IPS-15b (cell line): ENCODE results near the gene TMEM19.

Source experiments
- H3K27me3 ChIP-seq: one replicate; pipeline ENCODE4 v1.6.1; 2013; ENCODE audit warnings: low read length; ENCODE audit not compliant: control insufficient read depth, insufficient read depth
- H3K36me3 ChIP-seq: one replicate; pipeline ENCODE4 v1.6.1; 2013; ENCODE audit warnings: low read length; ENCODE audit not compliant: control insufficient read depth, insufficient read depth
- H3K4me1 ChIP-seq: one replicate; pipeline ENCODE4 v1.6.1; 2013; ENCODE audit warnings: mild to moderate bottlenecking, low read length; ENCODE audit not compliant: control insufficient read depth, insufficient read depth
- H3K4me3 ChIP-seq: one replicate; pipeline ENCODE4 v1.5.1; 2013; ENCODE audit warnings: low read depth, low read length
- H3K9ac ChIP-seq: one replicate; pipeline ENCODE4 v1.6.1; 2013; ENCODE audit warnings: low read depth, mild to moderate bottlenecking, low read length
- H3K9me3 ChIP-seq: one replicate; pipeline ENCODE4 v1.6.1; 2013; ENCODE audit warnings: mild to moderate bottlenecking, low read length; ENCODE audit not compliant: control insufficient read depth, insufficient read depth

The TMEM19 gene

GRCh38 chr12:71653137-71653536, 32.7 kb upstream of the TMEM19 start:
- Histone ChIP-seq H3K9ac (no peak overlapping the region), H3K36me3 (peaks cover 4% of the 10 kb centered on the region), H3K27me3 (no peaks in the 10 kb centered on the region), H3K4me1 (no peaks in the 10 kb centered on the region), H3K4me3 (no peak overlapping the region), H3K9me3 (peaks cover 3% of the 10 kb centered on the region)

- no peaks in the 10 kb centered on the region for H3K27me3 ChIP-seq
- H3K9ac ChIP-seq = no peak overlapping the region
- no peak overlapping the region for H3K4me3 ChIP-seq
- H3K36me3 ChIP-seq = peaks cover 4% of the 10 kb centered on the region
- no peaks in the 10 kb centered on the region for H3K4me1 ChIP-seq
- H3K9me3 ChIP-seq = peaks cover 3% of the 10 kb centered on the region
These were observed 31.7 kb upstream of the TMEM19 start for GRCh38 chr12:71654200-71654599.

GRCh38 chr12:71655495-71655894, 30.4 kb upstream of the TMEM19 start:
- Histone ChIP-seq H3K9ac (no peak overlapping the region), H3K9me3 (peaks cover 3% of the 10 kb centered on the region), H3K4me3 (no peak overlapping the region), H3K4me1 (no peaks in the 10 kb centered on the region), H3K27me3 (no peaks in the 10 kb centered on the region), H3K36me3 (peaks cover 4% of the 10 kb centered on the region)

- H3K27me3 ChIP-seq = no peaks in the 10 kb centered on the region
- H3K9ac ChIP-seq = no peak overlapping the region
- H3K36me3 ChIP-seq = peaks cover 4% of the 10 kb centered on the region
- no peak overlapping the region for H3K4me3 ChIP-seq
- H3K9me3 ChIP-seq = peaks cover 3% of the 10 kb centered on the region
- no peaks in the 10 kb centered on the region for H3K4me1 ChIP-seq
These were observed 30.0 kb upstream of the TMEM19 start for GRCh38 chr12:71655907-71656306.

GRCh38 chr12:71656740-71657139, 29.1 kb upstream of the TMEM19 start:
- Histone ChIP-seq H3K9me3 (peaks cover 3% of the 10 kb centered on the region), H3K4me3 (no peak overlapping the region), H3K4me1 (no peaks in the 10 kb centered on the region), H3K27me3 (no peaks in the 10 kb centered on the region), H3K36me3 (peaks cover 4% of the 10 kb centered on the region), H3K9ac (no peak overlapping the region)

GRCh38 chr12:71661977-71662530, 23.8 kb upstream of the TMEM19 start:
- Histone ChIP-seq H3K9ac (peak overlapping the region; percentile 88), H3K27me3 (no peaks in the 10 kb centered on the region), H3K4me3 (peak overlapping the region; percentile 96), H3K36me3 (no peaks in the 10 kb centered on the region), H3K4me1 (no peaks in the 10 kb centered on the region), H3K9me3 (no peaks in the 10 kb centered on the region)

- Histone ChIP-seq H3K36me3 (no peaks in the 10 kb centered on the region), H3K27me3 (no peaks in the 10 kb centered on the region), H3K9ac (peak overlapping the region; percentile 88), H3K4me3 (peak overlapping the region; percentile 96), H3K4me1 (no peaks in the 10 kb centered on the region), H3K9me3 (no peaks in the 10 kb centered on the region)
These were observed 22.9 kb upstream of the TMEM19 start for GRCh38 chr12:71662849-71663560.

GRCh38 chr12:71663561-71664410, 22.1 kb upstream of the TMEM19 start, which contains the start of the genes THAP2 and ZFC3H1:
THAP2 (plus strand) TSS chr12:71664301; CDS start chr12:71664510, 209 bp downstream.
ZFC3H1 (minus strand) TSS chr12:71663848; CDS start chr12:71663610, 238 bp downstream.
- Histone ChIP-seq H3K9me3 (no peaks in the 10 kb centered on the region), H3K27me3 (no peaks in the 10 kb centered on the region), H3K4me3 (peak within 1 kb of the TSS; percentile 96), H3K9ac (peak within 1 kb of the TSS; percentile 99), H3K36me3 (no peaks in the 10 kb centered on the region), H3K4me1 (no peaks in the 10 kb centered on the region)

GRCh38 chr12:71664411-71665089, 21.3 kb upstream of the TMEM19 start:
- Histone ChIP-seq H3K9ac (peak overlapping the region; percentile 99), H3K36me3 (no peaks in the 10 kb centered on the region), H3K9me3 (no peaks in the 10 kb centered on the region), H3K4me1 (no peaks in the 10 kb centered on the region), H3K27me3 (no peaks in the 10 kb centered on the region), H3K4me3 (peak overlapping the region; percentile 96)

- Histone ChIP-seq H3K9ac (peak overlapping the region; percentile 99), H3K4me3 (peak overlapping the region; percentile 96), H3K36me3 (no peaks in the 10 kb centered on the region), H3K27me3 (no peaks in the 10 kb centered on the region), H3K4me1 (no peaks in the 10 kb centered on the region), H3K9me3 (no peaks in the 10 kb centered on the region)
These were observed 20.8 kb upstream of the TMEM19 start for GRCh38 chr12:71665090-71665463.

- Histone ChIP-seq H3K27me3 (no peaks in the 10 kb centered on the region), H3K9ac (no peak overlapping the region), H3K9me3 (no peaks in the 10 kb centered on the region), H3K36me3 (no peaks in the 10 kb centered on the region), H3K4me1 (no peaks in the 10 kb centered on the region), H3K4me3 (no peak overlapping the region)
These were observed 19.6 kb upstream of the TMEM19 start for GRCh38 chr12:71666259-71666658.
